ENCODE measurements around the gene CACNG1. TPM values are rescaled to one million over a fixed set of nuclear protein-coding genes. Genes with fewer than 3 reads are reported as not detected.

CACNG1 gene
- total RNA-seq, 4 donors from 2014 or later = not detected

GRCh38 chr17:67019809-67020208 is 24.5 kb upstream of the CACNG1 start:
- TF ChIP-seq, protein P1, sequence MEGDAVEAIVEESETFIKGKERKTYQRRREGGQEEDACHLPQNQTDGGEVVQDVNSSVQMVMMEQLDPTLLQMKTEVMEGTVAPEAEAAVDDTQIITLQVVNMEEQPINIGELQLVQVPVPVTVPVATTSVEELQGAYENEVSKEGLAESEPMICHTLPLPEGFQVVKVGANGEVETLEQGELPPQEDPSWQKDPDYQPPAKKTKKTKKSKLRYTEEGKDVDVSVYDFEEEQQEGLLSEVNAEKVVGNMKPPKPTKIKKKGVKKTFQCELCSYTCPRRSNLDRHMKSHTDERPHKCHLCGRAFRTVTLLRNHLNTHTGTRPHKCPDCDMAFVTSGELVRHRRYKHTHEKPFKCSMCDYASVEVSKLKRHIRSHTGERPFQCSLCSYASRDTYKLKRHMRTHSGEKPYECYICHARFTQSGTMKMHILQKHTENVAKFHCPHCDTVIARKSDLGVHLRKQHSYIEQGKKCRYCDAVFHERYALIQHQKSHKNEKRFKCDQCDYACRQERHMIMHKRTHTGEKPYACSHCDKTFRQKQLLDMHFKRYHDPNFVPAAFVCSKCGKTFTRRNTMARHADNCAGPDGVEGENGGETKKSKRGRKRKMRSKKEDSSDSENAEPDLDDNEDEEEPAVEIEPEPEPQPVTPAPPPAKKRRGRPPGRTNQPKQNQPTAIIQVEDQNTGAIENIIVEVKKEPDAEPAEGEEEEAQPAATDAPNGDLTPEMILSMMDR (IDR thresholded peaks at IDR 0.05; ENCODE audit: low read depth) = no peak

DNA sequence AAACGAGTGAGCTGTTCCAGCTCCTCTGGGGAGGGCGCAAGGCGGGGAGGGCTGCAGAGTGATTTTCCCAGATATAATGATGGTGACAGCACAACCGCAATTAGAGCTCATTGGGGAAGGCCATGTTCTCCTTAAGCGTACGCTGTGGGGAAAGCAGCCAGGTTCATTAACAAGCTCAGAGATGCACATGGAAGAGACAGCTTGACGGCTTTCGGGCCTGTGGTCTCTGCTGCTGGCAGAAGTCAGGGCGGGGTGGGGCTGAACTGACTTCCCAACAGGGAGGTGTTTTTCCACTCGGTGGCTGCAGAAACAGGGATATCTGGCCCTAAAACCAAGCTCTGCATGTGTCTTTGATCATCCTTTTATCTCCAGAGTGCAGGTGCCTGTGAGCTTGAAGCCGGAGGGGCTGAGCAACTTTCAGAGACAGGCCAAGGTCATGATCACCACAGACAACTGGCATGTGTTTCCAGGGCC is 24.0 kb upstream of the CACNG1 start:
- TF ChIP-seq, protein P1 (IDR thresholded peaks at IDR 0.05; ENCODE audit: low read depth) = no peak

- TF ChIP-seq, protein P1 (IDR thresholded peaks at IDR 0.05; ENCODE audit: low read depth) = no peak
Measured at GRCh38 chr17:67021196-67021595, 23.2 kb upstream of the CACNG1 start.

DNA sequence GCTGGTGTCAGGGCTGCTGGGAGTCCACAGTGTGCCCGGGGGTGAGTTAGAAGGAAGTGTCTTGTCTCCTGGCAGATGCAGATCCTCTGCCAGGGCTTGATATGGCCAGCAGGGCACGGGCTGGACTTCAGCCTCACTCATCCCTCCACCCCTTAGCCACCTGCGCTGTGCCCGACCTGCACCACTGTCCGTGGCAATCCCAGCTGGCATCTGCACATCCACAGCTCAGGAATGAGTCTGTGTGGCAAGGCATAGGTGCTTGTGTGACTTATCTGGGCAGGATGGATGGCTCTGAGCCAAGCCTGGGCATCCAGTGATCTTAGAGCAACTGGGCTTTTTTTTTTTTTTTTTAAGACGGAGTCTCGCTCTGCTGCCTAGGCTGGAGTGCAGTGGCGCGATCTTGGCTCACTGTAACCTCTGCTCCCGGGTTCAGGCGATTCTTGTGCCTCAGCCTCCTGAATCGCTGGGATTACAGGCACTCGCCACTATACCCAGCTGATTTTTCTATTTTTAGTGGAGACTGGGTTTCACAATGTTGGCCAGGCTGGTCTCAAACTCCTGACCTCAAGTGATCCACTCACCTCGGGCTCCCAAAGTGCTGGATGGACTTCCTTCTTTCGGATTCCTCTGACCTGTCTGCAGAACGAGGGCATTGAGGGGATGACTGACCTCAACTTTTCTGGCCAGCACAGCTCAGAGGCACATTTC is 22.5 kb upstream of the CACNG1 start:
- TF ChIP-seq, protein P1 (IDR thresholded peaks at IDR 0.05; ENCODE audit: low read depth) = no peak

GRCh38 chr17:67022451-67022810 is 21.9 kb upstream of the CACNG1 start:
- TF ChIP-seq, protein P1 (IDR thresholded peaks at IDR 0.05; ENCODE audit: low read depth) = no peak

GRCh38 chr17:67024736-67025135 is 19.6 kb upstream of the CACNG1 start:
- TF ChIP-seq, protein P1 (IDR thresholded peaks at IDR 0.05; ENCODE audit: low read depth) = no peak

DNA sequence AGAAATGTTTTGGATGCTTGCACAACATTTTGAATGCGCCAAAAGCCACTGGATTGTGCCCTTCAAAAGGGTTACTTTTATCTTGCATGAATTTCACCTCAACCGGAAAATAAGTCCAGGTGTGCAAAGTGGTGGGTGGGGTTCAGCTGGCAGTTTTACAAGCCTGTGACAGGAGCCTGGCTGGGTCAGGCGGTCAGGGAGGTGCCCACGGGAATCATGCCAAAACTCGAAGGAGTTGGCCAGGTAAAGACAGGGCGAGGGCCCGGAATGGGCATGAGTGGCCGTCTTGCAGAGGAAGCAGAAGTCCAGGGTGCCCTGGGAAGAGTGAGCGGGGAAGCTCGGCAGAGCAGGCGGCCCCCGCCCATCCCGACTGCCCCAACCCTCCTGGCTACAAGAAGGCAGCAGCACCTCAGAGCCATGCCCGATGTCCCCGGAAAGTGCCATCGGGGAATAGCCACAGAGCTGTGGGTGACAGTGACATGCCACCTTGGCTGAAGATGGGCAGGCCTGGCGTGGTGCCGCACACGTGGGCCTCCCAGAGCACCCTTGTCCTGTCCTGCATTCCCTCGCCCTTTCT is 19.1 kb upstream of the CACNG1 start:
- TF ChIP-seq, protein P1 (IDR thresholded peaks at IDR 0.05; ENCODE audit: low read depth) = no peak
